Panc1 (cell line): ENCODE results near the gene CCDC9. TPM values are rescaled to one million over a fixed set of nuclear protein-coding genes. Genes with fewer than 3 reads are reported as not detected.
A peak's percentile ranks its signal among the peaks of the same experiment; 100 is the strongest.

ENCODE experiments used
- ATAC-seq: fragments of 200-7000 bp; cut with Tn5 transposase; 2 replicates; pipeline ENCODE4 v1.9.1; 2020; ENCODE audit warnings: mild to moderate bottlenecking, moderate library complexity
- BruUV-seq: library from RNA; stranded (reverse); fragments of 400-500 nt; replicated peaks from 2 replicates; lab custom pipeline; 2021; lab: Mats Ljungman, UMichigan
- CTCF ChIA-PET: fragments of 300-600 bp; sonication (Branson Sonifier 250); formaldehyde crosslinking; loops from one replicate; lab custom pipeline; 2022; ENCODE audit warnings: antibody characterized with exemption; lab: Charles Lee
- POLR2A ChIA-PET: fragments of 300-600 bp; sonication (Branson Sonifier 250); formaldehyde crosslinking; loops from one replicate; lab custom pipeline; 2022; ENCODE audit warnings: antibody characterized with exemption; lab: Charles Lee
- DNase-seq: peaks from one replicate; pipeline ENCODE4 v3.0.0-alpha.2; 2010; ENCODE audit warnings: low read depth, low spot score
- H3K27ac ChIP-seq: 2 replicates; pipeline ENCODE4 v1.5.1; 2011; ENCODE audit warnings: mild to moderate bottlenecking, low read length, inconsistent platforms
- H3K27me3 ChIP-seq: fragments of 200-500 bp; sonication (Bioruptor generic); 2 replicates; pipeline ENCODE4 v1.6.0; 2014; ENCODE audit warnings: low read length, inconsistent platforms; ENCODE audit not compliant: control insufficient read depth, insufficient read depth
- H3K36me3 ChIP-seq: fragments of 200-500 bp; sonication (Bioruptor generic); 2 replicates; pipeline ENCODE4 v1.5.1; 2014; ENCODE audit warnings: inconsistent platforms, mild to moderate bottlenecking, low read length, moderate library complexity; ENCODE audit not compliant: control insufficient read depth, insufficient read depth
- H3K4me1 ChIP-seq: 2 replicates; pipeline ENCODE4 v1.5.1; 2011; ENCODE audit warnings: inconsistent platforms, mild to moderate bottlenecking, low read length, moderate library complexity; ENCODE audit not compliant: control insufficient read depth, insufficient read depth
- H3K4me3 ChIP-seq, 2 experiments: 2 replicates each; pipeline ENCODE4 v1.5.1; 2011 to 2012; ENCODE audit warnings: low read depth in 2 of 2, low read length in 2 of 2, mild to moderate bottlenecking in 2 of 2, inconsistent platforms in 1 of 2, moderate library complexity in 1 of 2
- H3K9me3 ChIP-seq: fragments of 200-500 bp; sonication (Bioruptor generic); 2 replicates; pipeline ENCODE4 v1.5.1; 2014; ENCODE audit warnings: low read depth, mild to moderate bottlenecking, inconsistent platforms, low read length, moderate library complexity; ENCODE audit not compliant: control insufficient read depth, insufficient read depth
- CTCF ChIP-seq: fragments of 450-650 bp; IDR thresholded peaks from 2 replicates; pipeline ENCODE4 v1.5.1; 2017; ENCODE audit warnings: mild to moderate bottlenecking
- POLR2AphosphoS5 ChIP-seq: IDR thresholded peaks from 2 replicates; pipeline ENCODE4 v1.6.1; 2012; ENCODE audit warnings: mild to moderate bottlenecking, low read depth, low read length, moderate library complexity
- REST ChIP-seq, 2 experiments: IDR thresholded peaks; 2 replicates each; pipeline ENCODE4 v1.6.1; 2011 to 2012; ENCODE audit warnings: low read depth in 2 of 2, control low read depth in 1 of 2, low read length in 1 of 2, mild to moderate bottlenecking in 1 of 2, moderate library complexity in 1 of 2; ENCODE audit not compliant: insufficient read depth in 1 of 2
- SIN3A ChIP-seq: IDR thresholded peaks from 2 replicates; pipeline ENCODE4 v1.6.1; 2012; ENCODE audit warnings: low read depth, mild to moderate bottlenecking, low read length, moderate library complexity, borderline replicate concordance; ENCODE audit not compliant: insufficient read depth
- TCF7L2 ChIP-seq: IDR thresholded peaks from 2 replicates; pipeline ENCODE4 v1.6.1; 2011; ENCODE audit warnings: mild to moderate bottlenecking, low read depth, low read length, inconsistent platforms
- in situ Hi-C: cut with HindIII; loops from 2 replicates; pipeline ENCODE4 v1.10.0; 2016; ENCODE audit warnings: low sequenced_read_pairs, low pct_unique_long_range_greater_than_20kb
- intact Hi-C: fragments of 100-400 bp; cut with micrococcal nuclease; formaldehyde crosslinking; loops from one replicate; pipeline ENCODE4 v1.10.0; 2022; ENCODE audit not compliant: unreplicated experiment
- total RNA-seq: library from RNA; stranded (reverse); gene quantifications from one replicate; pipeline ENCODE4 v1.2.1, GENCODE V29; 2021; ENCODE audit not compliant: unreplicated experiment

The CCDC9 gene
- total RNA-seq, 1 experiment from 2014 or later, result 29.2 TPM

- POLR2A ChIA-PET, result interaction anchor here (1.0 to 1.4 kb wide), 3 partner anchors 11 to 18 kb away, joined by 3 to 5 read pairs (median 3); partner anchors contain the start of gene CCDC9
These were observed 13.0 kb upstream of the CCDC9 start for GRCh38 chr19:47243364-47243775.

More at GRCh38 chr19:47243364-47243775, 13.0 kb upstream of the CCDC9 start:
- DNase-seq (no peak), ATAC-seq (no peak)
- Histone ChIP-seq H3K4me3 (peak overlapping the region; percentile 63 to 80), H3K36me3 (no peaks in the 10 kb centered on the region), H3K27ac (peak overlapping the region; percentile 91), H3K9me3 (no peaks in the 10 kb centered on the region), H3K4me1 (peaks cover 4% of the 10 kb centered on the region), H3K27me3 (no peaks in the 10 kb centered on the region)
- in situ Hi-C loops (no loop called here), intact Hi-C loops (no loop called here)
- BruUV-seq, result TSS peak; percentile 95
- TF ChIP-seq CTCF, result no peak
- no peak for TF ChIP-seq SIN3A
- TF ChIP-seq TCF7L2, result no peak
- no peak for TF ChIP-seq POLR2AphosphoS5
- TF ChIP-seq REST (IDR thresholded peaks at IDR 0.05; ENCODE audit: insufficient read depth in 1 of 2, low read depth in 2 of 2, low read length in 1 of 2), result no peak
- CTCF ChIA-PET, result interaction anchor here (0.6 to 1.7 kb wide), 2 partner anchors 33 to 50 kb away, joined by 5 to 40 read pairs; no protein-coding TSS in a partner anchor
